IMR-90 (cell line): Measurements from ENCODE around the gene TRDN. TPM values are rescaled to one million over a fixed set of nuclear protein-coding genes. Genes with fewer than 3 reads are reported as not detected.

Source experiments
- ATAC-seq: fragments of 200-7000 bp; cut with Tn5 transposase; 2 replicates; pipeline ENCODE4 v1.9.1; 2020; ENCODE audit warnings: low read depth, mild to moderate bottlenecking, moderate library complexity
- BruUV-seq: library from RNA; stranded (reverse); fragments of 400-500 nt; replicated peaks from 2 replicates; lab custom pipeline; 2021; lab: Mats Ljungman, UMichigan
- CTCF ChIA-PET: fragments of 300-600 bp; formaldehyde crosslinking; extraction: SDS; loops from one replicate; lab custom pipeline; 2021; ENCODE audit warnings: antibody characterized with exemption; lab: Yijun Ruan, JAX
- POLR2A ChIA-PET: fragments of 300-600 bp; sonication (Branson Sonifier 250); formaldehyde crosslinking; loops from one replicate; lab custom pipeline; 2022; ENCODE audit warnings: antibody characterized with exemption; ENCODE audit not compliant: unreplicated experiment; lab: Charles Lee
- DNase-seq: peaks from one replicate; pipeline ENCODE4 v3.0.0; 2013
- H2AFZ ChIP-seq: replicated peaks from 2 replicates; pipeline ENCODE3; 2013; ENCODE audit warnings: low read length, mild to moderate bottlenecking; ENCODE audit not compliant: poor library complexity
- H2AK5ac ChIP-seq: 2 replicates; pipeline ENCODE4 v1.6.1; 2013; ENCODE audit warnings: low read depth, low read length, inconsistent platforms
- H2AK9ac ChIP-seq: replicated peaks from 2 replicates; pipeline ENCODE3; 2013; ENCODE audit warnings: mild to moderate bottlenecking, low read depth, low read length, moderate library complexity; ENCODE audit not compliant: poor library complexity
- H2BK120ac ChIP-seq: 2 replicates; pipeline ENCODE4 v1.6.1; 2013; ENCODE audit warnings: low read depth, low read length, inconsistent platforms
- H2BK15ac ChIP-seq: 3 replicates; pipeline ENCODE4 v1.6.1; 2013; ENCODE audit warnings: low read depth, low read length, inconsistent platforms
- H2BK20ac ChIP-seq: 2 replicates; pipeline ENCODE4 v1.6.1; 2013; ENCODE audit warnings: low read depth, mild to moderate bottlenecking, inconsistent platforms, low read length, moderate library complexity
- H2BK5ac ChIP-seq: 2 replicates; pipeline ENCODE4 v1.6.1; 2013; ENCODE audit warnings: mild to moderate bottlenecking, low read depth, low read length, inconsistent platforms; ENCODE audit not compliant: poor library complexity, severe bottlenecking
- H3K14ac ChIP-seq: replicated peaks from 2 replicates; pipeline ENCODE4 v1.6.1; 2013; ENCODE audit warnings: low read depth, low read length, inconsistent platforms
- H3K18ac ChIP-seq: 2 replicates; pipeline ENCODE4 v1.6.1; 2013; ENCODE audit warnings: low read depth, low read length, control low read depth
- H3K23ac ChIP-seq: 2 replicates; pipeline ENCODE4 v1.6.1; 2013; ENCODE audit warnings: low read depth, low read length, inconsistent platforms
- H3K27ac ChIP-seq: 2 replicates; pipeline ENCODE4 v1.5.1; 2013; ENCODE audit warnings: mild to moderate bottlenecking, control low read depth, low read length; ENCODE audit not compliant: insufficient read depth
- H3K27me3 ChIP-seq: 2 replicates; pipeline ENCODE4 v1.6.1; 2013; ENCODE audit warnings: low read length; ENCODE audit not compliant: control insufficient read depth, insufficient read depth
- H3K36me3 ChIP-seq: 2 replicates; pipeline ENCODE4 v1.6.1; 2013; ENCODE audit warnings: low read length, mixed read lengths; ENCODE audit not compliant: control insufficient read depth, insufficient read depth
- H3K4ac ChIP-seq: 2 replicates; pipeline ENCODE4 v1.6.1; 2013; ENCODE audit warnings: low read depth, low read length, inconsistent platforms
- H3K4me1 ChIP-seq: 2 replicates; pipeline ENCODE4 v1.6.1; 2013; ENCODE audit warnings: low read length, mixed read lengths; ENCODE audit not compliant: control insufficient read depth, insufficient read depth
- H3K4me2 ChIP-seq: 2 replicates; pipeline ENCODE4 v1.6.1; 2013; ENCODE audit warnings: low read depth, mild to moderate bottlenecking, control low read depth, low read length, moderate library complexity
- H3K4me3 ChIP-seq: 2 replicates; pipeline ENCODE4 v1.5.1; 2013; ENCODE audit warnings: low read depth, mild to moderate bottlenecking, control low read depth, low read length, moderate library complexity; ENCODE audit not compliant: insufficient read depth
- H3K56ac ChIP-seq: 2 replicates; pipeline ENCODE4 v1.6.1; 2013; ENCODE audit warnings: low read length, inconsistent platforms; ENCODE audit not compliant: insufficient read depth; ENCODE audit errors: extremely low read depth
- H3K79me1 ChIP-seq, 2 experiments: 2 replicates each; pipeline ENCODE4 v1.6.1; 2013; ENCODE audit warnings: low read length in 2 of 2, inconsistent platforms in 1 of 2, low read depth in 1 of 2
- H3K9ac ChIP-seq: 2 replicates; pipeline ENCODE4 v1.6.1; 2013; ENCODE audit warnings: low read depth, low read length, control low read depth
- H3K9me1 ChIP-seq: 2 replicates; pipeline ENCODE4 v1.6.1; 2013; ENCODE audit warnings: low read length, inconsistent platforms; ENCODE audit not compliant: insufficient read depth
- H3K9me3 ChIP-seq: 2 replicates; pipeline ENCODE4 v1.6.1; 2013; ENCODE audit warnings: low read length; ENCODE audit not compliant: control insufficient read depth, insufficient read depth
- H4K20me1 ChIP-seq: 2 replicates; pipeline ENCODE4 v1.6.1; 2013; ENCODE audit warnings: low read length, inconsistent platforms; ENCODE audit not compliant: insufficient read depth
- H4K5ac ChIP-seq: 2 replicates; pipeline ENCODE4 v1.6.1; 2013; ENCODE audit warnings: mild to moderate bottlenecking, low read depth, low read length, control low read depth
- H4K8ac ChIP-seq, 2 experiments: 2 replicates each; pipeline ENCODE4 v1.6.1; 2013; ENCODE audit warnings: low read depth in 2 of 2, low read length in 2 of 2, control low read depth in 1 of 2, inconsistent platforms in 1 of 2
- H4K91ac ChIP-seq: 2 replicates; pipeline ENCODE4 v1.6.1; 2013; ENCODE audit warnings: low read depth, low read length, inconsistent platforms; ENCODE audit not compliant: insufficient read depth
- BHLHE40 ChIP-seq: fragments of 150-350 bp; IDR thresholded peaks from 2 replicates; pipeline ENCODE4 v1.6.1; 2016; ENCODE audit warnings: mild to moderate bottlenecking, low read depth, low read length
- CEBPB ChIP-seq: IDR thresholded peaks from 2 replicates; pipeline ENCODE4 v1.6.1; 2012; ENCODE audit warnings: low read depth, low read length, improper control_type of control experiment
- CHD1 ChIP-seq: IDR thresholded peaks from 2 replicates; pipeline ENCODE4 v1.6.1; 2012; ENCODE audit warnings: low read depth, low read length, improper control_type of control experiment
- CTCF ChIP-seq: conservative IDR thresholded peaks from 2 replicates; pipeline ENCODE4 v1.5.1; 2012; ENCODE audit warnings: mild to moderate bottlenecking, low read depth, low read length, improper control_type of control experiment
- ELK1 ChIP-seq: fragments of 150-350 bp; IDR thresholded peaks from 2 replicates; pipeline ENCODE4 v1.6.1; 2016; ENCODE audit warnings: low read depth, mild to moderate bottlenecking, low read length, moderate library complexity, borderline replicate concordance
- FOS ChIP-seq: fragments of 150-350 bp; IDR thresholded peaks from 2 replicates; pipeline ENCODE4 v1.6.1; 2016; ENCODE audit warnings: low read depth, low read length
- MAZ ChIP-seq: IDR thresholded peaks from 2 replicates; pipeline ENCODE4 v1.6.1; 2012; ENCODE audit warnings: low read depth, mild to moderate bottlenecking, low read length, improper control_type of control experiment, moderate library complexity, borderline replicate concordance
- MXI1 ChIP-seq: IDR thresholded peaks from 2 replicates; pipeline ENCODE4 v1.6.1; 2012; ENCODE audit warnings: low read depth, mild to moderate bottlenecking, low read length, moderate library complexity, borderline replicate concordance
- NFE2L2 ChIP-seq: fragments of 150-350 bp; IDR thresholded peaks from 2 replicates; pipeline ENCODE4 v1.6.1; 2016; ENCODE audit warnings: low read depth, mild to moderate bottlenecking, low read length
- POLR2A ChIP-seq: IDR thresholded peaks from 2 replicates; pipeline ENCODE4 v1.6.1; 2012; ENCODE audit warnings: mild to moderate bottlenecking, low read depth, low read length
- RAD21 ChIP-seq: IDR thresholded peaks from 2 replicates; pipeline ENCODE4 v1.6.1; 2012; ENCODE audit warnings: low read length, improper control_type of control experiment
- RFX5 ChIP-seq: IDR thresholded peaks from 2 replicates; pipeline ENCODE4 v1.8.0; 2012; ENCODE audit warnings: low read depth, mild to moderate bottlenecking, low read length, moderate library complexity
- SMC3 ChIP-seq: fragments of 150-350 bp; IDR thresholded peaks from 2 replicates; pipeline ENCODE4 v1.6.1; 2016; ENCODE audit warnings: low read depth, mild to moderate bottlenecking, antibody characterized with exemption, low read length, moderate library complexity
- USF2 ChIP-seq: fragments of 150-350 bp; IDR thresholded peaks from 2 replicates; pipeline ENCODE4 v1.6.1; 2017; ENCODE audit warnings: mild to moderate bottlenecking, antibody characterized with exemption, low read length, low read depth
- WGBS, 2 experiments: methylation state at CpG; one replicate each; pipeline versions ENCODE4 v1.1.5 to v1.1.7; 2013; ENCODE audit warnings: missing lambda C conversion rate in 2 of 2; ENCODE audit not compliant: insufficient read length in 1 of 2; ENCODE audit errors: extremely low coverage in 2 of 2; 5-methylcytosine and 5-hydroxymethylcytosine counted together
- dilution Hi-C: fragments of 300-500 bp; cut with HindIII; formaldehyde crosslinking; loops from one replicate; pipeline ENCODE4 v1.14.3; 2018; ENCODE audit warnings: low sequenced_read_pairs; ENCODE audit not compliant: unreplicated experiment
- in situ Hi-C: fragments of 300-500 bp; cut with MboI; formaldehyde crosslinking; loops from 3 replicates; pipeline ENCODE4 v1.14.3; 2019; ENCODE audit warnings: low sequenced_read_pairs, inconsistent platforms, mixed read lengths
- intact Hi-C: fragments of 100-400 bp; cut with micrococcal nuclease; formaldehyde crosslinking; loops from 2 replicates; pipeline ENCODE4 v1.10.0; 2022
- polyA plus RNA-seq, 3 experiments: library from polyadenylated mRNA; depleted of rRNA; stranded (reverse); fragments of >200 nt; gene quantifications; 2 replicates each; pipeline ENCODE4 v1.2.3, GENCODE V29; 2012; ENCODE audit warnings: low replicate concordance in 1 of 3
- total RNA-seq: library from RNA; depleted of rRNA; stranded (reverse); fragments of >200 nt; gene quantifications from 2 replicates; pipeline ENCODE4 v1.2.3, GENCODE V29; 2012

Gene TRDN
- total and polyA plus RNA-seq, 2 of the 4 experiments (the other 2 are of a cell fraction), result not detected

- Histone ChIP-seq H3K23ac (no peak overlapping the region), H3K4me3 (no peak overlapping the region), H4K8ac (no peak overlapping the region), H3K9ac (no peak overlapping the region), H3K9me1 (no peaks in the 10 kb centered on the region), H3K56ac (no peak overlapping the region), H3K18ac (no peak overlapping the region), H2BK120ac (no peak overlapping the region), H4K91ac (no peak overlapping the region), H3K27ac (no peak overlapping the region), H2AFZ (no peak overlapping the region), H4K20me1 (no peaks in the 10 kb centered on the region), H4K5ac (no peak overlapping the region), H3K4ac (no peak overlapping the region), H2BK20ac (no peak overlapping the region), H3K36me3 (no peaks in the 10 kb centered on the region), H2BK15ac (no peak overlapping the region), H3K79me1 (no peaks in the 10 kb centered on the region), H3K4me1 (no peaks in the 10 kb centered on the region), H2BK5ac (no peak overlapping the region), H3K27me3 (no peaks in the 10 kb centered on the region), H2AK9ac (no peak overlapping the region), H3K14ac (no peak overlapping the region), H3K9me3 (no peaks in the 10 kb centered on the region), H3K4me2 (no peak overlapping the region), H2AK5ac (no peak overlapping the region)
- no TSS peak for BruUV-seq
- DNase-seq, result no peak
- CTCF ChIA-PET, result no interaction called here
- POLR2A ChIA-PET, result no interaction called here
- dilution Hi-C loops (no loop called here), in situ Hi-C loops (no loop called here), intact Hi-C loops (no loop called here)
- no CpG with 5 or more reads among the region's 3 CpGs for WGBS, 2 experiments
- TF ChIP-seq POLR2A (no peak), SMC3 (no peak), CHD1 (no peak), RFX5 (no peak), RAD21 (no peak), MXI1 (no peak), USF2 (no peak), CEBPB (no peak), MAZ (no peak), FOS (no peak), BHLHE40 (no peak), CTCF (no peak), ELK1 (no peak), NFE2L2 (no peak)
- ATAC-seq, result no peak
Observed at GRCh38 chr6:123352279-123352678, 284.5 kb downstream of the TRDN start.
